HEK293T (cell line): Measurements from ENCODE around the gene BDKRB1.

ENCODE experiments used
- ARNT ChIP-seq: fragments of 450-650 bp; IDR thresholded peaks from 2 replicates; pipeline ENCODE4 v1.6.1; 2017; ENCODE audit warnings: mild to moderate bottlenecking
- BHLHE40 ChIP-seq: fragments of 450-650 bp; IDR thresholded peaks from 2 replicates; pipeline ENCODE4 v1.6.1; 2016; ENCODE audit warnings: mild to moderate bottlenecking, moderate library complexity, borderline replicate concordance
- SP1 ChIP-seq: fragments of 450-650 bp; IDR thresholded peaks from 2 replicates; pipeline ENCODE4 v1.6.1; 2017
- SUZ12 ChIP-seq: fragments of 450-650 bp; IDR thresholded peaks from 2 replicates; pipeline ENCODE4 v1.6.1; 2016; ENCODE audit warnings: mild to moderate bottlenecking

GRCh38 chr14:96310906-96311305 is 54.9 kb downstream of the BDKRB1 start:
- TF ChIP-seq SUZ12, result no peak
- no peak for TF ChIP-seq ARNT
- no peak for TF ChIP-seq BHLHE40
- TF ChIP-seq SP1, result no peak
